ENCODE data around the gene LRRTM4. TPM values are rescaled to one million over a fixed set of nuclear protein-coding genes. Genes with fewer than 3 reads are reported as not detected.

LRRTM4 gene
- total RNA-seq, 4 donors from 2014 or later: not detected

- no peak for TF ChIP-seq CTCF (IDR thresholded peaks at IDR 0.05)
- no peak for TF ChIP-seq POLR2A (IDR thresholded peaks at IDR 0.05)
- intact Hi-C loops (cut with DNase I): no loop called here
- Histone ChIP-seq H3K4me1 (no peaks in the 10 kb centered on the region), H3K9me3 (no peaks in the 10 kb centered on the region), H3K27ac (no peak overlapping the region), H3K27me3 (no peaks in the 10 kb centered on the region), H3K36me3 (no peaks in the 10 kb centered on the region), H3K4me3 (no peak overlapping the region)
- no peak for DNase-seq
- 61 to 68% methylated on average over 4 of the region's 4 CpGs for WGBS, 2 donors
Observed at GRCh38 chr2:76731157-76731556, 791.0 kb downstream of the LRRTM4 start.

GRCh38 chr2:76730021-76730420, 792.2 kb downstream of the LRRTM4 start:
- no peaks in the 10 kb centered on the region for H3K9me3 ChIP-seq
- no peak overlapping the region for H3K4me3 ChIP-seq
- 68 to 71% methylated on average over 4 of the region's 4 CpGs for WGBS, 2 donors
- no peak for DNase-seq
- H3K36me3 ChIP-seq: no peaks in the 10 kb centered on the region
- no peak overlapping the region for H3K27ac ChIP-seq
- intact Hi-C loops (cut with DNase I): no loop called here
- no peaks in the 10 kb centered on the region for H3K27me3 ChIP-seq
- no peaks in the 10 kb centered on the region for H3K4me1 ChIP-seq
- TF ChIP-seq CTCF (IDR thresholded peaks at IDR 0.05) (no peak), POLR2A (IDR thresholded peaks at IDR 0.05) (no peak)

GRCh38 chr2:76721226-76721625, 801.0 kb downstream of the LRRTM4 start:
- TF ChIP-seq CTCF (IDR thresholded peaks at IDR 0.05) (no peak), POLR2A (IDR thresholded peaks at IDR 0.05) (no peak)

GRCh38 chr2:76713312-76713711, 808.9 kb downstream of the LRRTM4 start:
- no peaks in the 10 kb centered on the region for H3K36me3 ChIP-seq
- no peak for DNase-seq
- intact Hi-C loops (cut with DNase I): no loop called here
- no peaks in the 10 kb centered on the region for H3K27me3 ChIP-seq
- H3K4me3 ChIP-seq: no peak overlapping the region
- 75 to 85% methylated on average over 3 of the region's 3 CpGs for WGBS, 2 donors
- no peaks in the 10 kb centered on the region for H3K4me1 ChIP-seq
- no peaks in the 10 kb centered on the region for H3K9me3 ChIP-seq
- TF ChIP-seq CTCF (IDR thresholded peaks at IDR 0.05) (no peak), POLR2A (IDR thresholded peaks at IDR 0.05) (no peak)
- H3K27ac ChIP-seq: no peak overlapping the region

More at GRCh38 chr2:76721226-76721625, 801.0 kb downstream of the LRRTM4 start:
- H3K9me3 ChIP-seq: no peaks in the 10 kb centered on the region
- H3K27ac ChIP-seq: no peak overlapping the region
- DNase-seq: no peak
- H3K4me1 ChIP-seq: no peaks in the 10 kb centered on the region
- H3K27me3 ChIP-seq: no peaks in the 10 kb centered on the region
- H3K4me3 ChIP-seq: no peak overlapping the region
- 80 to 81% methylated on average over 3 of the region's 3 CpGs for WGBS, 2 donors
- H3K36me3 ChIP-seq: no peaks in the 10 kb centered on the region
- intact Hi-C loops (cut with DNase I): no loop called here

- Histone ChIP-seq H3K4me1 (no peaks in the 10 kb centered on the region), H3K36me3 (no peaks in the 10 kb centered on the region), H3K27me3 (no peaks in the 10 kb centered on the region), H3K9me3 (no peaks in the 10 kb centered on the region), H3K4me3 (no peak overlapping the region), H3K27ac (no peak overlapping the region)
- 29 to 37% methylated on average over 2 of the region's 2 CpGs for WGBS, 2 donors
- DNase-seq: no peak
- intact Hi-C loops (cut with DNase I): no loop called here
- no peak for TF ChIP-seq CTCF (IDR thresholded peaks at IDR 0.05)
- no peak for TF ChIP-seq POLR2A (IDR thresholded peaks at IDR 0.05)
Observed at GRCh38 chr2:76711490-76711889, 810.7 kb downstream of the LRRTM4 start.

Data from esophagus squamous epithelium (tissue), 5 donors.